GM18502 (cell line): Measurements from ENCODE around the gene SLC38A10.

Source experiments
- ATAC-seq: cut with Tn5 transposase; IDR thresholded peaks from one replicate; pipeline ENCODE4 v1.9.1; 2021; ENCODE audit warnings: mild to moderate bottlenecking; ENCODE audit not compliant: unreplicated experiment, poor library complexity

SLC38A10 gene

GRCh38 chr17:81218991-81219390 is 76.1 kb downstream of the SLC38A10 start:
- no peak for ATAC-seq

GRCh38 chr17:81218459-81218858 is 76.6 kb downstream of the SLC38A10 start:
- no peak for ATAC-seq

- no peak for ATAC-seq
Observed at GRCh38 chr17:81217491-81217890, 77.6 kb downstream of the SLC38A10 start.

GRCh38 chr17:81213978-81214377 is 81.1 kb downstream of the SLC38A10 start:
- ATAC-seq, result no peak

- ATAC-seq, result no peak
Observed at GRCh38 chr17:81212365-81212764, 82.7 kb downstream of the SLC38A10 start.

- ATAC-seq, result no peak
Observed at GRCh38 chr17:81210868-81211267, 84.2 kb downstream of the SLC38A10 start.

GRCh38 chr17:81210466-81210865 is 84.6 kb downstream of the SLC38A10 start:
- no peak for ATAC-seq

- no peak for ATAC-seq
Observed at GRCh38 chr17:81209141-81209540, 86.0 kb downstream of the SLC38A10 start.

- no peak for ATAC-seq
Observed at GRCh38 chr17:81208651-81209050, 86.5 kb downstream of the SLC38A10 start.

DNA sequence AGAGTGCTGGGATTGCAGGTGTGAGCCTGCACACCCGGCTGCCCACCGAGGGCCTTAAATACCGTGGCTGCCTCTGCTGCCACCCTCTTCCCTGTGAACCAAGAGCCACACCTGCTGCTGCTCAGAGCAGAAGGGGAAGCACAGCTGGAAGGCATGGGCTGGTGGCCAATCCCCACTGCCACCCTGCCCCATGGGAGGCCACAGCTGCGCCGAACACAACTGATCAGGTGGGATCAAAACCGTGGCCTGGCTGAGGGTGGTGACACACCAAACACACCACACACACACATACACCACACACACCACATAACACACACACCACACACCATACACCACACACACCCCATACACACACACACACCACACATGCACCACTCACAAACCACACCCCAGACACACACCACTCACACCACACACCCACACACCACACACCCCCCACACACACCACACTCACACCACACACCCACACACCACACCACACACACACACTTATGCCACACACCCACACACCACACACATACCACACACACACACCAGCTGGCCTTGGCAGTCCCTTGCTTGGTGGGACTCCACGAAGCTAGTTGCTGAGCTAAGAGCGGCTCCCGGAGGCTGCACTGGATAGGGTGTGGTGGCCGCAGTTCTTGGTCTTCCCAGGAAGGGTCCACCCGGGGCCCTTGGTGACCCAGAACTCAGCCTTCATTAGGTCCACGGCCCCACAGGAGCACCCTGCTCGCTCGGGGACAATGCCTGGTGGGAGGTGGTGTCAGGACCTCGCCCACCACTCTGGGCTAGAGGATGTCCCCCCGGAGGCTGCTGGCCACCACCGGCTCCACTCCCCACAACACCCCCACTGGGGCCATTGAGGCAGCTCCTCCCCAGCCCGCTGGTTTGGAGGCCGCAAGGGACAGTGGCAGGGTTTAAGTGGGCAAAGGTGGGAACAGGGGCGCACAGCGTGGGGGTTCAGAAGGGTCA is 87.2 kb downstream of the SLC38A10 start:
- no peak for ATAC-seq

DNA sequence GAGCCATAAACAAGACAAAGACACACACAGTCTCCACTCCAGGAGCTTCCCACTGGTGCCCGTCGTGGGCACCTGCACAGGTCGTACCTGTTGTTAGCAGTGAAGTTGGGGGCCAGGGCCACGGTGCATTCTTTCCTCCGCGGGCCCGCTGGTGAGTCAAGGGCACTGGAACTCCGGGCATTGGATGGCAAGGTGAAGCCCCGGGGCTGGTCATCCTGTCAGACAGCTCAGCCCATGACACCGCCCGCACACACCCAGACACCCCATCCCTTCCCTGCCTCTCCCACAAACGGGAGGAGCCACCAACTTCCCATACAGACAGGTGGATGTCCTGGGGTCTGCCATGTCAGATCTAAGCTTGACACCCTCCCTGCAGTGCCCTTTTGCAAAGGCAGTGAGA is 88.5 kb downstream of the SLC38A10 start:
- no peak for ATAC-seq

GRCh38 chr17:81206166-81206565 is 88.9 kb downstream of the SLC38A10 start:
- no peak for ATAC-seq

GRCh38 chr17:81204578-81204977 is 90.5 kb downstream of the SLC38A10 start:
- no peak for ATAC-seq

DNA sequence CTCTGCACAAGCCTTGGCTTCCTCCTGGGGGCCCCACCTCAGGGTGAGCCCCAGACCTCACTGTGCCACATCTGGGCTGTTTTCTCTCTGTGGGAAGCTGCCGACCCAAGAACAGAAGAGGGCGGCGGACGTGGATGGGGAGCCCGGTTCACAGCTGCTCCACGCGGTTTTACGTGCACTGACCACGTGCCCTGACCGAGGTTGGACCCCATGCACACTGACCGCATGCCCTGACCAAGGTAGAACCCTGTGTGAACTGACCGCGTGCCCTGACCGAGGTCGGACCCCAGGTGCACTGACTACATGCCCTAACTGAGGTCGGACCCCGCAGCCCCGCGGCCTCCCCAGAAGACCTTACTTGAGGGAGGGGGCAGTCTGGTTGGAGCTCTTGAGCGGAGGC is 92.0 kb downstream of the SLC38A10 start:
- no peak for ATAC-seq

DNA sequence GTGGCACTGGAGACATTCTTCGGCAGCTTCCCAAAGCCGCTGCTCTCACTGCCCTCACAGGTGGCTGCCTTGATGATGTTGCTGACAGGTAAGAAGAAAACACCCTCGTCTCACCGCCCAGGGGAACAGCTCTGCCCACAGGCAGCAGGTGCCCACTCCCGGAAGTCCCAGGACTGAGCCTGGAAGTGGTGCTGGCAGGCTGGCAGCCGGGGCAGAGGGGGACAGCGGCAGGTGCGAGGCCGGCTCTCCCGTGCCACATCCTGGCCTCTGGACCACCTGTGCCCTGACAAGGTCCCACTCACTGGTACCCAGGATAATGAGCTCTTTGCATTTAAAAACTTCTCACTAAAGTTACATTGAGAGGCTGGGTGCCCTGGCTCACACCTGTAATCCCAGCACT is 92.8 kb downstream of the SLC38A10 start:
- no peak for ATAC-seq

DNA sequence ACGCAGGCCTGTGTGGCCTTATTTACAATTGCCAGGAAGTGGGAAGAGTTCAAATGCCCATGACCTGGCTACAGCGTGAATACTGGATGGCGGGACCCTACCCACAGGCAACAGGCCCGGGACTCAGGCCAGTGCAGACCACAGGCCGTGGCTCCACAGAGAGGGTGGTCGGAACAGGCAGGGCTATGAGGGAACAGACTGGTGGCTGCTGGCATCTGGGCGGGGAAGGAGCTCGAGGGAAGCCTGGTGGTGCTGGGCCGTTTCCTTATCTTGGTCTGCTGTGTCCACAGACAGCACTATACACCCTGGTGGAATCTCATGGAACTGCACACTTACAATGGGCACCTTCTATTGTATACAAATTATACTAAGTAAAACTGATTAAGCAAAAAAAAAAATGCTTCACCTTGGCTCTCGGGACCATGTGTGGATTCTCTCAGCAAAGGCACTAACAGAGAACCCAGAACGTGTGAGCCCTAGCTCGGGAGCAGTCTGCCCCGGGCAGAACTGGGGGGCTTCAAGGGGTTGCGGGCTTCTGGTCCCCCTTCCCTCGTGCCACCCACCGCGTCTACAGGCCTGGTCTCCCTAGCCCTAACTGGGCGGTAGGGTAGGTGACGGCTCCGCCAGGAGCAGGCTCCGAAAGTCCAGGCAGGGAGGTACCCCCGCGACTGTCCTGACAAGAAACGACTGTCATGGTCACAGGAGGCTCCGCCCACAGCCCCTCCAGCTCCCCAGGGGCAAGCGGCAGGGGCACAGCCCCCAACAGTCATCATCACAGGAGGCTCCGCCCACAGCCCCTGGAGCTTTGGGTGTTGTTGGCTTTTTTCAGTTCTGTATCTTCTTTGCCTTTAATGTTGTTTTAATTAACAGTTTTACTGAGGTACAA is 94.2 kb downstream of the SLC38A10 start:
- ATAC-seq, result no peak

DNA sequence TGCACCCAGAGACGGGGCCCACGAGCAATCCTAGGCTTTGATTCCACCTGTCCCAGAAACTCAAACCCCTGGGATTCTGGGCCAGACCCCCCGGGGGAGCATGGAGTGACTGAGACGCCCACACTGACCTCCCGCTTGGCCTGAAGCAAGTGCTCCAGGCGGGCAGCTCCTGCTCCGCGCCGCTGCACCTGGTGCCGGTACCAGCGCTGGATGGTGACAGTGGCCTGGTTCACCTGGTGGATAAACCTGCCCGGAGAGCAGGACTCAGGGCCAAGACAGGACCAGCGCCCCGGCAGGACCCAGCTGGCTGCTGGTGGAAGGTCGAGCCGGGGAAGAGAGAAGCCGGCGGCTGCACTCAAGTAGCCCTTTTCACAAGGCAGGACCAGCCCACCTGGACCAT is 94.9 kb downstream of the SLC38A10 start:
- no peak for ATAC-seq

DNA sequence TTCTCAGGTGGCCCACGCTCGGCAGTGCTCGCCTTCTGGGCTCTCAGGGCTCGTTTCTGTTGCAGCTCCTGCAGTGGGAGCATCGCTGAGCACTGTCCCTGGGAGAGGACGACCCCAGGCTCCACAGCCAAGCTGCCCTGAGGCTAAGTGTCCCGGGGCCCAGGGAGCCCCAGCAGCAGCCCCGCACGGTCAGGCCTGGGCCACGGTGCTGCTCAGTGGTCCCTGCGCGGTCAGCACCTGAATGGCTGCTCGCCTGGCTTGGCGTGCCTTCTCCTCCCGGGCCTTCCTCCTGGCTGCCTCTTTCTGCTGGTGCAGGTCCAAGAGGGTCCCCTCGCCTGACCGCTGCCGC is 95.7 kb downstream of the SLC38A10 start:
- ATAC-seq, result no peak

- ATAC-seq, result no peak
Observed at GRCh38 chr17:81198826-81199481, 96.2 kb downstream of the SLC38A10 start.

DNA sequence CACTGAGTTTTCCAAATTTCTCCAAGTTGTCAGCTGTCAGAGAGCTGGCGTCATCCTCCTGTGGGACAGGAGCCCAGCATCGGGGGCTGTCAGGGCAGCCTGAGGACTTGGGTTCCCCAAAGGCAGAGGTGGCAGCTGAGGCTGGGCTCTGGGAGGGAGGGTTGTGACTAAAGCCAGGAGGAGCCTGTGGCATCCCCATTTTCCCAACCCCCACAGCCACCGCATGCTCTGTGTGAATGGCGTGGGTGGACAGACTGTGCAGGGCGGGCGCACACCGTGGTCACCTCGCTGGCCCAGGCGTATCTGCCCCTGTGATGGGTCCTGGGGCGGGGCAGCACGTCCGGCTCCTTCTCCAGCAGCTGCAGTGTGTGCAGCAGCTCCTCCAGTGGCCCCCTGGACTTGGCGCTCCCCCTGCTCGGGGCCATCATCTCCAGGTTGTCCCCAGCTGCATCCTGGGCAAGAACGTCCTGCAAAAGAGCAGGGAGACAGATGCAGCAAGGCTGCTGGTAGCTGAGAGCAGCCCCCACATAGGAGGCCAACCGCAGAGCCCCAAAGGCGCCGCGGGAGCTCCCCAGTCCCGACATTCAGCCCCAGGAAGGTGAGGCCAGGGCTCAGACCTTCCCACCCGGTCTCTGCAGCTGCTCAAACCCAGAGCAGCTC is 97.1 kb downstream of the SLC38A10 start:
- no peak for ATAC-seq
